Pons (tissue), 1 donor: ENCODE results near the gene LGR5.
A peak's percentile ranks its signal among the peaks of the same experiment; 100 is the strongest.
"Not testable (repeated sequence)": the region's sequence is repeated elsewhere in the genome, so short reads cannot be mapped to it uniquely, and the experiment has no call there.

Experiments used
- DNase-seq: peaks from one replicate; pipeline ENCODE4 v3.0.0-alpha.2; 2016; ENCODE audit warnings: low spot score

Gene LGR5

DNA sequence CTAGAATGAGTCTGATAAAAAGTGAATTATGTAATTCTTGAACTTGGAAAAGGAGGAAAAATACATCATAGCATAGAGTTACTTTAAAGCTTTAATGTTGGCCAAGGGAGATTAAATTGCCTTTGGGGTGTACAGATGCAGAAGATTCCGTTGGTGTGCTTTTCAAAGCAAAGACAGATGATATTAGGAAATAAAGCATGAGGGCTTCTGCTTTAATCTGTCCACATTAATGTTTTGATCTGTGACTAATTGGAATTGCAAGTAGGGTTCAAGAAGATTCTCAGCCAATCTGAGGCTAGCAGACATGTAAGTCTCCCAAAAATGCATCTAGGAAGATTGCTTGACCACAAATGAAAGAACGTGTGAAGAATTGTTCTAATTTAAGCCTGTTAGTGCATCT is 35.2 kb downstream of the LGR5 start:
- DNase-seq, result no peak

DNA sequence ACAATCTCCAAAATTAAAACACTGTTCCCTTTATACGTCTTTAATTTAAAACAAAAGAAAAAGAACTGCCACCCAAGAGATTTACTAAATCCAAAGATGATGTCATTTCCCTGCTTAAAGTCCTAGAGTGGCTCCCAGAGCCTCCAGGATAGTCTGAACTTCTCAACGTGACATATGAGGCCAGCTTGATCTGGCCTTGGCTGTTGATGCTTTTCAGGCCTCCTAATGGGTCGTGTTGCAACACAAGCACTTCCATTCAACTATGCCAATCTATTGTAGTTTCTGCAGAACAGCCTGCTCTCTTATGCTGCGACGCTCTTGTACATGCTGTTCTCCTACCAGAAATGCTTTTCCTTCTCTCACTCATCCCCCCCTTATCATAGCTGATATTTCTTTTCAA is 35.7 kb downstream of the LGR5 start:
- peak; percentile 84 for DNase-seq

DNA sequence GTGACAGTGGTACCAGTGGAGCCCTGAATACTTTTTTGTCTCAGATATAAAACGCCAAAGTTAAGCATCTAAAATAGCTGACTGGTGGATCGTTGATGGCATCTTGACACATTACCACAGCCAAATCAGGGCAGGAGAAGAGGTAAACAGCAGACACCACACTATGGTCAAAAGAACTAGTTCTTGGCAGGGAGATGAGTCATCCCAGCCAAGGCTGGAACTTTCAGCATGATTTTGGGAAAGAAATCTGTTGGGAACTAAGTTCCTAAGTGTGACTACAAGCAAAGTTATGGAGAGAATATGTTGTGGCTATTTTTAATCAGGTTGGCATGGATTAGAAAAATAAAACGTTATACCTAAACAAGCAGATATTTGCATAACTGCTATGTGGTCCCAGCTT is 36.9 kb downstream of the LGR5 start:
- no peak for DNase-seq

DNA sequence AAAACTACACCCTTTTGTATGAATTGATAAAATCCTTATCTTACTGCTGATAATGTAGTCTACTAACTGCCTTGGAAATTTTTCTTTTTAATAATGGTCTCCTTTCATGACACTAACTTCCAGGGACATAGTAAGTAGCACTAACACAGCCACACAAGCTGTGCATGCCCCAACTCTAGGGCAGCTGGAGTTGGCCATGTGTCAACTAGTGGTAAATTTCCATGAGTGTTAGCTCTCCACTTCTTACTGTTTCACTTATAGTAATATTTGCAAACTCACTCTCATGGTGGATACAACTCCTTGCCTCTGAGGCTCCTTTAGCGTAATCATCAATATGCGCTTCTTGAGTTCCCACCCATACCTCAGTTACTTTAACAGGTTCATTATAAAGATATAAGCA is 38.0 kb downstream of the LGR5 start:
- DNase-seq, result peak; percentile 41

DNA sequence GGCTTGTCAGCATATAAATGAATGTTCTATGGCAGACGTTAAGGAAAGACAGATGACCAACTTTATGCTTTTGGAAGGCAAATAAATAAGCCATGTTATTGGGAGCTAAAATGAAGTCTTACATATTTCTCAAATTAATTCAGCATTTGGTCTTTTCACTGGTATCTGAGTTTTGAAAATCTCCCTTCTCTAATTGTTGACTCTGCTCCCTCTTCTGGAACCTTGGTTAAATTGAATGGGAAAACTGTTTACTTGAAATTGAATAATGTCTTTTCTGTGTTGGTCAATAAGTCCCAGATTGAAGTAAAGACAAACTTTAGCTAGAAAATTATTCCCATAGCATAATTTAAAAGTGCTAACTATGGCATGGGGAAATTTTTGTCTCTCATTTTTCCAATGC is 38.7 kb downstream of the LGR5 start:
- peak; percentile 71 for DNase-seq

DNA sequence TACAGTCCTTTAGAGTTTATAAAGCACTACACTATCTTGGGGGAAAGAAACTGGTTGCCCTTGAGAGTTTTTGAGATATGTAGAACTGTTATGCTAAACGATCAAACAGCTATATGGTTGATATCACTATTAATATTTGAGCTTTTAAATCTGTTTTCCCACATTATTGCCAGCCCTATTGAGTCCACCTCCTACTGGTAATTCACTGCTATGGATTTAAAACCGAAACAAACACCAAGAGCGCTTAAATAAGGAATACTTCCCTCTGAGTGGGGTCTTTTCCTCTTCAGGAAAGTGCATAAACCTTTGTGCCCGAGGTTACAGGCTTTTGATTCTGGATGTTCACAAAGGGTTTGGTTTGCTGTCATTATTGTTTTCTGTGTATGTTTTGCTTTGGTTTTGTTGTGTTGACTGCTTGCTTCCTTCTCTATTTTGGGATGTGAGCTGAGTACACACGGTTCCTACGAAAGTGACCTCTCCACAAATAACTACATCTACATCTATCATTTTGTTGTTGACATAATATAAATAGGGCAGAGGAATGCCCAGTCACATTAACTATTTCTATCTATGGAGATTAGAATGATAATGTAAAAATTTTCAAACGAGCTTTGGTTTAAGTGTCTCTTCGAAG is 44.8 kb downstream of the LGR5 start:
- DNase-seq, result no peak

DNA sequence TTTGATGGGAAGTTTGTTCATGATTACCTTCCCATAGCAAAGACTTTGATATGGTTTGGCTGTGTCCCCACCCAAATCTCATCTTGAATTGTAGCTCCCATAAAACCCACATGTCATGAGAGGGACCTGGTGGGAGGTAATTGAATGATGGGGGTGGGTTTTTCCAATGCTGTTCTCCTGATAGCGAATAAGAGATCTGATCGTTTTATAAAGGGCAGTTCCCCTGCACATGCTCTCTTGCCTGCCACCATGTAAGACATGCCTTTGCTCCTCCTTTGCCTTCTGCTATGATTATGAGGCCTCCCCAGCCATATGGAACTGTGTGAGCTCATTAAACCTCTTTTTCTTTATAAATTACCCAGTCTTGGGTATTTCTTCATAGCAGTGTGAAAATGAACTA is 51.2 kb downstream of the LGR5 start:
- not testable (repeated sequence) for DNase-seq

DNA sequence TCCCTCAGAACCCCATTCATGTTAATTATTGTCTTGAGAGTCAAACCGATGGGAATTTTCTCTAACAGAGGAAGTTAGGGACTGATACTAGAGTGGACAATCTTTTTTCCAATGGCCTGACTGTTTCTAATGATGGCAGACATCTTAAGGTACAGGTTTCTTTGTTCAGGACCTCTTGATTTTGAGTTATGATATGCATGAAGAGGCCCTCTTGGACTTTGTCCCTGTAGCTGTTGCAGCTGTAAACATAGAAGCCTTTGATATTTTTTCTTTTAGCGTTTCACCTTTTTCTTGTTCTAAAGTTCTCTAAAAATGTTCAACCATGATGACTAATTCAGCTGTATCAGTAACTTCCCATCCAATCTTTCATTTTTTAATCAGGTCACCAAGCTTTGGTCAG is 53.0 kb downstream of the LGR5 start:
- DNase-seq, result no peak

DNA sequence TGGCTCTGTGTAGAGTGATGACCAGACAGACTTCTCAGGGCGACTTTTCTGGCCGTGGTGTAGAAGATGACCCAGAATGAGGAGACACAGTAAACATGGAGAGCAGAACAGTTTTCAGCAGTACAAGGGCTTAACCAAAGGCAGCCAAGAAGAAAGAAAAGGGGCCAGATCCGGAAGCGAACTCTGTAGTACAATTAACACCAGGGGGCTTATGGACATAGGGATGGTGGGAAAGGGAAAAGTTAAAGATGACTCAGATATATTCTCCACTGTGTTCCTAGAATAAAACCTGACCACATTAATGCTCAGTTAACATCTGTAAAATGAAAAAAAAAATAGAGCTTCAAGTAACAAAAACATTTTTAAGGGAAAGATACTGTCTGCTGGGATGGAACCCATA is 60.2 kb downstream of the LGR5 start:
- no peak for DNase-seq

DNA sequence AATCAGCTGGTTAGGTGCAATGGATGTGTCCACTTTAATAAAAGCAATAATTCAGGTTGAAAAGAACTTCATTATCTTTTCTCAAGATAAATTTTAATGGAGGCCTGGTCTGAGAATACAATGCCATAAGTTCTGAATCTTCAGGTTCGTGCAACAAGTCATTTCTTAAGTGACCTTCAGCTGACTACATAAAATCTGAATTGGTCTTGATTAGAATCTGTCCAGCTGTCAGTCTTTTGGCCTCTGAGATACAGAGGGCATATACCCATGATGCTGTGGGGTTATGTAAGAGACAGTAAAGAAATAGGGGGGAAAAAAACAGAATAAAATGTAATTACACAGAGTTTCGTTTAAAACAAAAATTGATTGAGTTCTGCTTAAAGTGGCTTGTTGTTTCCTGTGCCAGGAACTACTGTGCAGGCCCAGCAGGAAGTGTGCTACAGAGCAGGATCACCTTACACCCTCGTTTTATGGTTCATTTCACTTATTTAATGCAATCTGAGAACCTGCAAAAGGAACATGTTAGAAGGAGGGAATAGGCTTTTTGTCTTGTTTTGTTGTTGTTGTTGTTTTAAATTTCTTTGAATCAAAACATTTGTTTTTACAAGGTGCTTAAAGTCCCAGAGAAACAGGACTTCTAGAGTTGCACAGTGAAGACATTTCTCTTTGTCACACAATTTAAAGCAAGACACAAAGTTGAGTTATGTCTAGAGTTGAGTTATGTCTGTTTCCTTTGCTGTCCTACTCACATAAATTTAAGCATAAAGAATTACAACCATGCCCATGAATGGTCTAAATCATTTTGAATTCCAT is 64.2 kb downstream of the LGR5 start:
- no peak for DNase-seq

DNA sequence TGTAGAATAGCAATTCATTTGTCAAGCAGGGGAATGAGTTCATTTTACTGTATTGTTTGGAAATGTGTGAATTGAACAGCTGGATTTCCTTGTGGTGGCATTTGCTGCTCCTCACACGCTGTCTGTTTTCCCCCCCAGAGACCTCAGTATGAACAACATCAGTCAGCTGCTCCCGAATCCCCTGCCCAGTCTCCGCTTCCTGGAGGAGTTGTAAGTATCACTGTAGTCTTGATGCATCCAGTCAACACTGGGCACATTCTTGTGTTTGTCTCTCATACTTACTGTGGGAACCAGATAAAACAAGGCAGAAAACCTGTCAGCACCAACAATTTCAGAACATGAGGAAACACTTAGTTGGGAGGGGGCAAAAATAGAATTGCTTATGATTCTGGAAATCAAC is 64.9 kb downstream of the LGR5 start:
- peak; percentile 10 for DNase-seq

DNA sequence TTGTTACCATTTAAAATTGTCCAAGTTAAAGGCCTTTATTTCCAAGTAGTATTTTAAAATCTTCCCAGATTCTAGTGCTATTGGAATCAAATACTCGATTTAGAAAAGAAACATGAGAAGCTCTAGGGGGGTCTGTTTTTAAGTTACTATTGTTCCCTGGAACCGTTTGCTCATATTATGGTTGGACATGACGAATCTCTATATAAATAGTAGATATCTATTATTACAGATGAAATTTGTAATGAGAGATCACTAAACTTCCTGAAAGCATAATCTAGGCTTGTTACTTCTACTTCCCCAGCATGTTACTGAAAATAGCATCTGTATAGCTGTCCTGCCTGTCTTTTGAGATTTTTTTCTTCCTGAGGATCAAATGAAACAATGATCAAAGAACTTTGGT is 70.1 kb downstream of the LGR5 start:
- no peak for DNase-seq

DNA sequence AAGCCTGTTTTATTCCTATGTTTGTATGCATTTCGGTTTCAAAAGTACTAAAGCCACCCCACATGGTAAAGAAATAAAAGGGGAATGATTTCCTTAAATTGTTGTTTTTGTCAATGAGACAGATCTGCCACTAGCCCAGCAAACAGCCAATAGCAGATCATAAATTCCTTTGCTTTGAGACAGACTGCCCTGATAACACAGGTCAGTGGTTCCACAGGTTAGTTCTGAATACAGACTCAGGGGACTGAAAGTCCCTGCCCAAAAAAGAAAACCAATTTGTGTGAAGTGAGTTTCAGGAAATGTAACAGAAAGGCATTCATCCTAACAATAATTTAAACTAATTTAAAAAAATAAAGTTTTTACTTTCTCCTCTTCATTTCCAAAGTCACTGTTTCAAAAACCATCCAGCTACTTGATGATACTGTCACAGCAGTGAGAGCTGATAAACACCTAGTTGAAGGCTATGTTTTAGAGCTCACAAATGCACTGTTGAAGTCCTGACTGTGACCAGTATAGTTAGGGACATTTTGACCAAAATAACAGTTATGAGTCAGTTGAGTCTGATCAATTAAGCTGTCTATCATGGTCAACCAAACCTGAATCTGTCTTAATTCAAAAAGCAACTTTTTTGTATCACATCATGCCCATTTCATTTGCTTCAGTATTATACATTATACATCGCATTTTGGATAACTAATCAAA is 77.7 kb downstream of the LGR5 start:
- no peak for DNase-seq

DNA sequence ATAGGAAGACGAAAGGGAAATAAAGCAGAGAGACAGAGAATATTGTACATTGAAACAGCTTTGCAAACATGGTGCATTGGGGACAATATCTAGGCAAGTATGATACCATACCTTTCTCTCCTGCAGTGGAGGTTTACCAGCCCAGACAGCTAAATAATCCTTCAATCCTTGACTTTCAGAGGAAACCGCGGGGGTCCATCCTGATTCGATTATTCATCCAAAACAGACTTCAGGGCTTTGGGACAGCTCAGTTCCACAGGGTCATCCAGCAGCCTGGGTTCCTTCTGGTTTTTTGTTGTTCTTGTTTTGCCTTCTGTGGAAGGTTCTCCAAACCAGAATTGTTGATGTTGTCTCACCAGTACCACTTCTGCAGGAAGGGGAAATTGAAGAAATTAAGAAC is 81.5 kb downstream of the LGR5 start:
- no peak for DNase-seq

DNA sequence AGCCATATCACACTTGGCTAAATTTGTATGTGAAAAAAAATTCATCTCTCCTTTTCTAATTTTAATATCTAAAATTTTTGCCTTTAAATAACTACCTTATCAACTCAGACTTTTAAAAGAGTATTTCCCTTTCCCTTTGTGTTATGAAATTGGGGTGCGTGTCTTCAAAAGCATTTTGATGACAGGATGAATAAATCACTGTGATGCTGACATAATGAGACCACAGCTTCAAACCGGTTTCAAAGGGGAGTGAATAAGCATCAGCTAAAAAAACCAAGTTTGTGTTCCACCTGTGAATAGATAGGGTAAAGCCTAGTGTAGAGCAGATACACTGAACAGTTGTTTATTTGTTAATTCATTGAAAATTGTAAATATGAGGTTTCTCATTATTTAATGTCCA is 85.0 kb downstream of the LGR5 start:
- DNase-seq, result no peak

DNA sequence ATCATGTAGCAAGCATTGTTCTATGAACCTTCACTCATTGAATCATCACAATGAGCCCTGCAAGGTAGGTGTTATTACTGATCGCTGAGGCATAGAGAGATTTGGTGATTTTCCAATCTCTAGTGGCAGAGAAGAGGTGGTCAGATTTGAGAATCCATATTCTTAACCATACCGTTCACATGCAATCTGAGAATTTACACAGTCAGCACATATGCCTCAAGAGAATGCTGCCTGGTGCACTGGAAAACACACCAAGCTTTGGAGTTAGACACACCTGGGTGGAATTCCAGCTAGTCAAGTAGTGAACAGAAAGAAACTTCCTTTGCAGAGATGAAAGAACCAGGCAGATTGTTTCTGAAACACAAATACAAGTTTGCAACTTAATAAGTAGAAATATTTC is 94.1 kb downstream of the LGR5 start:
- no peak for DNase-seq

DNA sequence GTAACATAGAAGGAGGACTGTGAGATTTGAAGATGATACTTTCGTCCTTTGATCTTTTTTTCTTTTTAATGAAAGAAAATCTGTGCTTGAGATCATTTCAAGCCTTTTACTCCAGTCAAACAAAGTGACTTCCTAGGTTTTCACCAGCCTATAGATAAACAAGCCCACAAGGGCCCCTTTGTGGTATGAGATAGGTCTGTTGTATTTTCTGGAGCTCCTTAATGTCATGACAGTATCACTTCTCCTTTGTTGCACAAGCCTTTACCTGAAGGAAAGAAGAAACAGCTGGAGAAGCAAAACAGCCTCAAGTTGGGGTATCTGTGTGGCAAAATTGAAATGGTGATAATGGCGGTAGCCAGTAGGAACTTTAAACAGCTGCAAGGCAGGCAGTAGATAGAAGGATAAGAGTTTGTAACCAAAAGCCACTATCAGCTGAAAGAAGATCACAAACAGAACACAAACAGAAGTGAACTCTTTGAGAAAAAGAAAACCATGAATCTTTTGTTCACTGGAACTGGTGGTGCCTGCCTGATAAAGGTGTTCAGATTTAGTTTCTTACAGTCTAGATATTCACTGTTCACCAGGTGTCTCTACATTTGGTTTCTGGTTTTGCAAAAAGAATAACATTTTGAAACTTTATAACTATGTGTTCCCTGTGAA is 96.8 kb downstream of the LGR5 start:
- DNase-seq, result no peak

DNA sequence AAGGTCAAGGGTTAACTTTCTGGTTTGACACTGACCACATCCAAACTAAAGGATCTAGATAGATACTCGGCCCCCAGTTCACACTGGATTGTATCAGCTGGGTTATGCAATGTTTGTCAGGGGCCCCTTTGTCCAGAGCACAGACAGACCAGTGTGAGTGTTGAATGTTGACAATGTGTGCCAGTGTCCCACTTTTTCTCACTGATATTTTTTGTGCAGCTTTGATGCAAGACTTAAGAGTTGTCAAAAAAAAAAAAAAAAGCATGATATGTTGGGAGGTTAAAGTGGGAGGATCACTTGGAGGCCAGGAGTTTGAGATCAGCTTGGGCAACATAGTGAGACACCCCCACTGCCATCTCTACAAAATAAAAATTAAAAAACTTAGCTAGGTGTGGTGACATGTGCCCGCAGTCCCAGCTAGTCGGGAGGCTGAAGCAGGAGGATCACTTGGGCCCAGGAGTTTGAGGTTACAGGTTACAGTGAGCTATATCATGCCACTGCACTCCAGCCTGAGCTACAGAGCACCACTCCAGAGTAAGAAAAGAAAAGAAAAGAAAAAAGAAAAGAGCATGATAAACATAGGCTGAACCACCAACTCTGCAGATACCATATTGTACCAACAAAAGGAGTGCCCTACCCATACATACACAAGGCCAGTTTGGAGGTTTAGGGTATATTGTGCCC is 97.5 kb downstream of the LGR5 start:
- peak; percentile 76 for DNase-seq

DNA sequence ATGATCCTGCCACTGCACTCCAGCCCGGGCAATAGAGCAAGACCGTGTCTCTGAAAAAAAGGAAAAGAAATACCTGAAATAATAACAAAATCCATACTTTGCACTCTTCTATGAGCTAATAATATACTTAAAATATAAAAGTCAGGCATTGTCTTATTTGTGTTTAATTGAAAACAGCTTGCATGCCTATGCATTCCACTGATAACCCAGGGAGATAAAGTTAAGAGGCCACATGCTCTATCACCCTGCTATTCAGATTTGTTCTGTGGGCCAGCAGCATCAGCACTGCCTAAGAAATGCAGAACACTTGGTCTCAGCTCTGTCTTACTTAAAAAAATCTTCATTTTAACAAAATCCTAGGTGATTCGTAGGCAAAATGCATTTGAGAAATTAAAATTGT is 99.2 kb downstream of the LGR5 start:
- no peak for DNase-seq

DNA sequence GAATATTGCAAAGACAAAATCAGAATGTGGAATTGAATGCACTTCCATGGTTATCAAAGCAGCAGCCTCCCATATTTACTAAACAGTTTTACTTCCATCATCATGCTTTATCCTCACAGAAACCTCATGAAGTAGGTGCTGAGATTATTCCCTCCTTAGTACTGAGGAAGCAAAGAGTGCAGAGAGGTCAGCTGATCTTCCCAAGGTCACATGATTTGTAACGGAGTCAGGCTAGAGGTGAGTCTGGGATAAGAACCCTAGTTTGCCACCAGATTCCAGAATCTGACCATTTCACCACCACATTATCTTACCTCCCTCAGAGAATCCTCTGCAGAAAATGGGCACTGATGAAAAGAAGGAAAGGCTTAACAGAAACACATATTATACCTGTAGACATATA is 102.0 kb downstream of the LGR5 start:
- no peak for DNase-seq

DNA sequence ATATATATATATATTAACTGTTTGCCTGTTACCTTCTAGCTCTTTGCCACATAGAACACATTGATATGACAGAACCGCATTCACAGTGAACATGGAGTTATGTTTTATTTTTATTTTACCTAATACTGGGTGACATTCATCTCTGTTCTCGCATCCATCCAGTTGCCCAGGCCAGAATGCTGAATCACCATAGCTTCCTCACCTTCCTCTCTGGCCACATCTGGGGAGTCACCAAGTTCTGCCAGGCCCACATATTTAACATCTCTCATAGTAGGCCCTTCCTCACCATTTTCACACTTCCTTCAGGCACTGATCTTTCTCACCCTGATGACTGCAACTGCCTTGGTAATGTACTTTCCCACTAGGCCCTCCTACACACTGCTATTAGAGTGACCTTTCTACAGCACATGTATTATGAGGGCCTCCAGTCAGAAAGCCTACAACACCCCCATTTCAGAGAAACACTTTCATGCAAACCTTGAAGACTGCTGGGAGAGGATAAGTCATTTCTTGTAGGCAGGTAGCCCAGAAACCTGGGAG is 106.8 kb downstream of the LGR5 start:
- no peak for DNase-seq

DNA sequence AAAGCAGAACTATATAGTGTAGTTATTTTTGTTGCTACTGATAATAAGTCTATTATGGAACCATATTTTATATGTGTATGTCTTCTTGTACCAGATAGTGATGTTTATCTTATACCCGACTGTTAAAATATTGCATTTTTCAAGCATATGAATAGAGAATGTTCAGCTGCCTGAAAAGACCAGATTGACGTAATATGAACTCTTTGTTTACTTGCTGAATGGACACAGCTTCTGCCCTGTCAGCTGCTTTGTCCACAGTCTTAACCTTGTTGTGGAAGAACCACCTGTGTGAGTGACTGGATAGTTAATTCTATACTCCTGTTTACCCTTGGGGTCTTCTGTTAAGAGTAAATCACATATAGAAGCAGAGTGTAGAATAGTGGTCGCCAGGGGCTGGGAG is 109.3 kb downstream of the LGR5 start:
- peak; percentile 76 for DNase-seq
